Breast epithelium (tissue), 4 donors: ENCODE measurements around the gene TBXAS1. TPM values are rescaled to one million over a fixed set of nuclear protein-coding genes. Genes with fewer than 3 reads are reported as not detected.

ENCODE experiments used
- DNase-seq, 2 donors: peaks; one replicate each; pipeline ENCODE4 v3.0.0-alpha.2; 2019; ENCODE audit warnings: low spot score in 2 of 2
- H3K27ac ChIP-seq, 2 donors: fragments of 200-600 bp; sonication (generic) in 1 of 2; one replicate each; pipeline ENCODE4 v1.5.1; 2016 to 2019; ENCODE audit warnings: mild to moderate bottlenecking in 1 of 2
- H3K27me3 ChIP-seq, 2 donors: fragments of 200-600 bp; sonication (generic) in 1 of 2; one replicate each; pipeline versions ENCODE4 v1.5.1 to v1.6.0; 2017 to 2019; ENCODE audit warnings: control low read depth in 1 of 2, mild to moderate bottlenecking in 1 of 2
- H3K36me3 ChIP-seq: fragments of 200-600 bp; one replicate; pipeline ENCODE4 v1.5.1; 2019
- H3K4me1 ChIP-seq, 2 donors: fragments of 200-600 bp; sonication (generic); one replicate each; pipeline ENCODE4 v1.5.1; 2016 to 2019; ENCODE audit warnings: control low read depth in 1 of 2
- H3K4me3 ChIP-seq, 3 donors: fragments of 200-600 bp; sonication (generic); 1 replicate in 2 of 3; 2 replicates in 1 of 3; pipeline ENCODE4 v1.5.1; 2016 to 2019; ENCODE audit warnings: mild to moderate bottlenecking in 3 of 3, moderate library complexity in 2 of 3
- H3K9me3 ChIP-seq, 2 donors: fragments of 200-600 bp; sonication (generic) in 1 of 2; one replicate each; pipeline ENCODE4 v1.5.1; 2016 to 2019; ENCODE audit warnings: control low read depth in 1 of 2
- POLR2A ChIP-seq: fragments of 450-650 bp; IDR thresholded peaks from one replicate; pipeline ENCODE4 v1.6.1; 2016; ENCODE audit warnings: antibody characterized with exemption, mild to moderate bottlenecking, moderate library complexity
- POLR2AphosphoS5 ChIP-seq, 3 donors: sonication (generic); formaldehyde crosslinking; IDR thresholded peaks; one replicate each; pipeline ENCODE4 v1.6.1; 2017; ENCODE audit warnings: antibody characterized with exemption in 3 of 3
- intact Hi-C: fragments of 100-400 bp; cut with DNase I; formaldehyde crosslinking; loops from one replicate; pipeline ENCODE4 v1.15.1; 2023; ENCODE audit warnings: low total_unique reads
- total RNA-seq, 3 donors: library from RNA; depleted of rRNA; stranded (reverse); fragments of >200 nt; gene quantifications; one replicate each; pipeline ENCODE4 v1.1.0, GENCODE V29; 2016
- TF ChIP-seq, protein P1 (sequence below), 3 donors: fragments of 450-650 bp; IDR thresholded peaks; one replicate each; pipeline ENCODE4 v1.5.1; 2016 to 2017; ENCODE audit warnings: antibody characterized with exemption in 3 of 3, mild to moderate bottlenecking in 3 of 3, moderate library complexity in 3 of 3

Gene TBXAS1
- total RNA-seq, 3 donors from 2014 or later, result 17.7 to 59.8 (median 17.9) TPM

DNA sequence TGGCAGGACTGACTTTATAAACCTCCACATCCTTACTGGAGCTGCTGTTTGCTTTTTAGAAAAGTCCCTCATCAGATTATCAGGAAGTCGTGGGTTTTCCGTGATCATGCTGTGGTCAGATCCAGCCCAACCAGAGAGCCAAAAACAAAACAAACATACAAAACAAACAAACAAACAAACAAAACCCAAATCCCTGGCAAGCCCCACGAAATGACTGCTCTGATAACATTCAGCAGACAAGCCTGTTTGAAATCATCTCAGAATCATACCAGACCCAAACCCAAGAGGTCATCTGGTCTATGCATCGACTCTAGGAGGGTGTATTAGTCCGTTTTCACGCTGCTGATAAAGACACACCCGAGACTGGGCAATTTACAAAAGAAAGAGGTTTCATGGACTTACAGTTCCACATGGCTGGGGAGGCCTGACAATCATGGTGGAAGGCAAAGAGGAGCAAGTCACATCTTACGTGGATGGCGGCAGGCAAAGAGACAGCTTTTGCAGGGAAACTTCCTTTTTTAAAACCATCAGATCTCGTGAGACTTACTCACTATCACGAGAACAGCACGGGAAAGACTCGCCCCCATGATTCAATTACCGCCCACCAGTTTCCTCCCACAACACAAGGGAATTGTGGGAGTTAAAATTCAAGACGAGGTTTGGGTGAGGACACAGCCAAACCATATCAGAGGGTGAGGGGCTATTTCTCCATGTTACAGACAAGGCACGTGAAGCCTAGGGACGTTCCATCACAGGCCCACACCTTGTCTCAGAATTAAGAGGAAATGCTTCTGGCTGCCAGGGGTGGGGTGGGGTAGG lies 148.0 kb downstream of the TBXAS1 start:
- no peaks in the 10 kb centered on the region for H3K27me3 ChIP-seq
- intact Hi-C loops, result no loop called here
- H3K27ac ChIP-seq, result no peak overlapping the region
- no peaks in the 10 kb centered on the region for H3K9me3 ChIP-seq
- no peaks in the 10 kb centered on the region for H3K4me1 ChIP-seq
- TF ChIP-seq, protein P1, sequence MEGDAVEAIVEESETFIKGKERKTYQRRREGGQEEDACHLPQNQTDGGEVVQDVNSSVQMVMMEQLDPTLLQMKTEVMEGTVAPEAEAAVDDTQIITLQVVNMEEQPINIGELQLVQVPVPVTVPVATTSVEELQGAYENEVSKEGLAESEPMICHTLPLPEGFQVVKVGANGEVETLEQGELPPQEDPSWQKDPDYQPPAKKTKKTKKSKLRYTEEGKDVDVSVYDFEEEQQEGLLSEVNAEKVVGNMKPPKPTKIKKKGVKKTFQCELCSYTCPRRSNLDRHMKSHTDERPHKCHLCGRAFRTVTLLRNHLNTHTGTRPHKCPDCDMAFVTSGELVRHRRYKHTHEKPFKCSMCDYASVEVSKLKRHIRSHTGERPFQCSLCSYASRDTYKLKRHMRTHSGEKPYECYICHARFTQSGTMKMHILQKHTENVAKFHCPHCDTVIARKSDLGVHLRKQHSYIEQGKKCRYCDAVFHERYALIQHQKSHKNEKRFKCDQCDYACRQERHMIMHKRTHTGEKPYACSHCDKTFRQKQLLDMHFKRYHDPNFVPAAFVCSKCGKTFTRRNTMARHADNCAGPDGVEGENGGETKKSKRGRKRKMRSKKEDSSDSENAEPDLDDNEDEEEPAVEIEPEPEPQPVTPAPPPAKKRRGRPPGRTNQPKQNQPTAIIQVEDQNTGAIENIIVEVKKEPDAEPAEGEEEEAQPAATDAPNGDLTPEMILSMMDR (IDR thresholded peaks at IDR 0.05), result no peak
- TF ChIP-seq POLR2A (no peak), POLR2AphosphoS5 (IDR thresholded peaks at IDR 0.05) (no peak)
- DNase-seq, result no peak
- no peak overlapping the region for H3K4me3 ChIP-seq
- H3K36me3 ChIP-seq, result no peaks in the 10 kb centered on the region

DNA sequence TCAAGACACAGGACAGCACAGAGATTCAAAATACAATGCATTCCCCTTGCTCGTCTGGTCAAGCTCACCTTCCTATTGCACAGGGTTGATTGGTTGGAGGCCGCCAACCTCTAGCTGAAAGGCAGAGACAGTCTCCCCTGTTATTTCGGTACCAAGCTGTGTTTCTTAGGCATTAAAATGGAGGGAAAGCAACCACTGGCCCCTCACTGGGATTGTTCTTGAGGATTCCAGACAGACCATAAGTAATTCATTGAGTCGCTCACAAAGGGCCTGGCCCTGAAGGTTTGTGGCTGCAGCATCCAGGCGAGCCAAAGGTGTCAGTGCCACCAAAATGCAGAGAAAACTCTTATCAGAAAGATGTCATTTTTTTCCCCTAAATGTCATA lies 152.4 kb downstream of the TBXAS1 start:
- Histone ChIP-seq H3K27me3 (no peaks in the 10 kb centered on the region), H3K9me3 (no peaks in the 10 kb centered on the region), H3K4me1 (no peaks in the 10 kb centered on the region), H3K4me3 (no peak overlapping the region), H3K36me3 (no peaks in the 10 kb centered on the region), H3K27ac (no peak overlapping the region)
- TF ChIP-seq POLR2AphosphoS5 (IDR thresholded peaks at IDR 0.05) (no peak), POLR2A (no peak)
- TF ChIP-seq, protein P1 (IDR thresholded peaks at IDR 0.05), result no peak
- intact Hi-C loops, result no loop called here
- no peak for DNase-seq

DNA sequence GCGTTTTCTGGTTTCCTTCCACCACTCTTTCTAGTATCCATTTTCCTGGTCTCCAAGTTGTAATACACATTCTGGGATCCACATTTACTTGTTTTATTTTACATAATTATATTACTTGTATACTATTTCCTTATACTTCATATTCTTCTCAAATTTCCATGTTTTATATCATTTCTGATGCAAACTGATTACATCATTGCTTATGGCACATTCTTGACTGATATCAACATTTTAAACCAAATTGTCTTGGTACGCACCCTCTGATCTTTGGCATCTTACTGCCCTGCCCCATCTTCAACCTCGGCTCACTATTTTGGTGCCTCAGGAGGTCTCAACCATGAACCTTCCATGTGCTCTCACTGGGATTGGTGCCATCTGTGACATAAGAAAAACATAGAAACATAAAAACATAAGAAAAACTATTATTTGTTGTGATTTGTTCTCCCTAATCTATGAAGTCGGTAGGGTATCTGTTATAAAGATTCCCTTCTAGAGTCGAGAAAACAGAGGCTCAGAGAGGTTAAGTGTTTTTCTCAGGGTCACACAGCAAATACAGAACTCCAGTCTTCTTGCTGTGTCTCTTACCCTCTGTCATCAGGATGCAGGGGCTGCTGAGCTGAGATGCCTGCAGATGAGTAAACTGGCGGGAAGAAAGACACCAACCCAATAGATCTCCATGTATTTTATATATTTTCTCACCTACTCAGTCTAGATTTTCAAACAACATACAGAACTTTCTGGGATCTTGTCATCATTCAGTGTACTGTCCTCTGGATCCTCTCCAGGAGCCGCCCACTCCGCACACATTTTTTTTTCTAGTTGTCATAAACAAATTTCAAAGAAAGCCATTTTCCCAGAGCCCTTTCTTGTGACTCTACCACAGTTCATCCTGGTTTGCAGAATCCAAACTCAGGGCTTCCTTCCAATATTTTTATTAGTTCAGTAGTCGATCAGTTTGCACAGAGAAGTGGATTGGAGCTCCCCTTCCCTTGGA lies 154.2 kb downstream of the TBXAS1 start:
- TF ChIP-seq POLR2A, result no peak
- TF ChIP-seq, protein P1 (IDR thresholded peaks at IDR 0.05), result no peak
- no peak for TF ChIP-seq POLR2AphosphoS5 (IDR thresholded peaks at IDR 0.05)

DNA sequence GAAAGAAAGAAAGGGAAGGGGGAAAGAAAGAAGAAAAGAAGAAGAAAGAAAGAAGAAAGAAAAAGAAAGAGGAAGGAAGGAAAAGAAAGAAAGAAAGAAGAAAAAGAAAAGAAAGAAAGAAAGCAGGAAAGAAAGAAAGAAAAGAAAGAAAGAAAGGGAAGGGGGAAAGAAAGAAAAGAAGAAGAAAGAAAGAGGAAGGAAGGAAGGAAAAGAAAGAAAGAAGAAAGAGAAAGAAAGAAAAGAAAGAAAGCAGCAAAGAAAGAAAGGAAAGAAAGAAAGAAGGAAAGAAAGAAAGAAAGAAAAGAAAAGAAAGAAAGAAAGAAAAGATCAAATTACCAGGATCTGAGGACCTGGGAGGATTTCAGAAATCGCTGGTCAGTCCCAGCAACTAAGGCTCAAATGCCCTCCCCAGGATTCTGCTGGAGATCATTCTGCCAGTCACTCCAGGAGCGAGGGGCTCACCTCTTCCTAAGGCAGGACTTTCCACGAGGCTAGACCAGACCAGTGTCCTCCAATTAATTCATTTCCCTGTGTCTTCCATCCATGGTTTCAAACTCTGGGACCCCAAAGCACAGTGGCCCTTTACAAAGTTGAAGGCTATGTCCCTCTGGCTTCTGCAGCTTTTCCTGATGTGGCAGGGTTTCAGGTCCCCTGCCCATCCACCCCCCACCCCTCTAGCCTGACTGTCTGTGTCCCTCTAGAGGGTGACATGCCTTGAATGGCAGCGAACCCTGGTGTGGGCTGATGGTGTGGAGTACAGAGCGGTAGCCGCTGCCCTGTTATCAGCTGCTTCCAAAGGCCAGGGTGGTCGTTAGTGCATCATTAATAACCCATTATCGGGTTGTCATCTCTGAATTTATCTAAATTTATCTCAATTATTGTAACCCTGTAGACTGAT lies 155.8 kb downstream of the TBXAS1 start:
- TF ChIP-seq POLR2AphosphoS5 (IDR thresholded peaks at IDR 0.05), result no peak
- TF ChIP-seq POLR2A, result no peak
- TF ChIP-seq, protein P1 (IDR thresholded peaks at IDR 0.05), result no peak
- DNase-seq, result no peak
- intact Hi-C loops, result no loop called here

More for the DNA sequence above, 154.2 kb downstream of the TBXAS1 start:
- H3K4me1 ChIP-seq, result no peaks in the 10 kb centered on the region
- no peak overlapping the region for H3K4me3 ChIP-seq
- no peak overlapping the region for H3K27ac ChIP-seq
- H3K27me3 ChIP-seq, result no peaks in the 10 kb centered on the region
- H3K9me3 ChIP-seq, result no peaks in the 10 kb centered on the region
- DNase-seq, result no peak
- intact Hi-C loops, result no loop called here
- no peaks in the 10 kb centered on the region for H3K36me3 ChIP-seq

More for the DNA sequence above, 155.8 kb downstream of the TBXAS1 start:
- Histone ChIP-seq H3K9me3 (no peaks in the 10 kb centered on the region), H3K4me1 (no peaks in the 10 kb centered on the region), H3K27ac (no peak overlapping the region), H3K36me3 (no peaks in the 10 kb centered on the region), H3K27me3 (no peaks in the 10 kb centered on the region), H3K4me3 (no peak overlapping the region)
